Stimulated activated CD4-positive, alpha-beta T cell treated with anti-CD3 and anti-CD28 coated beads, Interleukin-4, amount 100 ng/mL, for 1 hour (primary cell): ENCODE results near the gene ADRA2C.

Source experiments
- DNase-seq: peaks from one replicate; pipeline ENCODE4 v3.0.0-alpha.2; 2020

ADRA2C gene

GRCh38 chr4:3816983-3817960, 51.1 kb downstream of the ADRA2C start:
- no peak for DNase-seq
